Measurements from ENCODE around the gene FBL.

Gene FBL

GRCh38 chr19:39797083-39797482 lies 49.1 kb downstream of the FBL start:
- no peaks in the 10 kb centered on the region for H3K9me2 ChIP-seq (replicated peaks; ENCODE audit: low read depth, low read length)
- no peak overlapping the region for H2AFZ ChIP-seq (ENCODE audit: low read length)
- no peaks in the 10 kb centered on the region for H3K9me3 ChIP-seq (ENCODE audit: insufficient read depth, low read depth, low read length)
- no peaks in the 10 kb centered on the region for H3K36me3 ChIP-seq (ENCODE audit: insufficient read depth, low read length)
- H3K27me3 ChIP-seq (ENCODE audit: insufficient read depth, low read length, poor library complexity, severe bottlenecking): no peaks in the 10 kb centered on the region
- no peak overlapping the region for H3K9ac ChIP-seq (ENCODE audit: low read depth, low read length, poor library complexity, severe bottlenecking)
- no peak overlapping the region for H3K4me2 ChIP-seq (ENCODE audit: low read depth, low read length, poor library complexity, severe bottlenecking)
- TF ChIP-seq EZH2phosphoT487 (IDR thresholded peaks at IDR 0.05; ENCODE audit: borderline replicate concordance): no peak
- TF ChIP-seq CTCF (conservative IDR thresholded peaks at IDR 0.05; ENCODE audit: low read length): no peak
- no peaks in the 10 kb centered on the region for H3K4me1 ChIP-seq (ENCODE audit: insufficient read depth, low read length, poor library complexity, severe bottlenecking)
- no peaks in the 10 kb centered on the region for H4K20me1 ChIP-seq (ENCODE audit: insufficient read depth, low read length, poor library complexity, severe bottlenecking)
- H3K79me2 ChIP-seq (ENCODE audit: insufficient read depth, low read length): no peaks in the 10 kb centered on the region
- H3K4me3 ChIP-seq (ENCODE audit: low read length, poor library complexity, severe bottlenecking): no peak overlapping the region
- no peaks in the 10 kb centered on the region for H3F3A ChIP-seq (ENCODE audit: low read depth)

DNA sequence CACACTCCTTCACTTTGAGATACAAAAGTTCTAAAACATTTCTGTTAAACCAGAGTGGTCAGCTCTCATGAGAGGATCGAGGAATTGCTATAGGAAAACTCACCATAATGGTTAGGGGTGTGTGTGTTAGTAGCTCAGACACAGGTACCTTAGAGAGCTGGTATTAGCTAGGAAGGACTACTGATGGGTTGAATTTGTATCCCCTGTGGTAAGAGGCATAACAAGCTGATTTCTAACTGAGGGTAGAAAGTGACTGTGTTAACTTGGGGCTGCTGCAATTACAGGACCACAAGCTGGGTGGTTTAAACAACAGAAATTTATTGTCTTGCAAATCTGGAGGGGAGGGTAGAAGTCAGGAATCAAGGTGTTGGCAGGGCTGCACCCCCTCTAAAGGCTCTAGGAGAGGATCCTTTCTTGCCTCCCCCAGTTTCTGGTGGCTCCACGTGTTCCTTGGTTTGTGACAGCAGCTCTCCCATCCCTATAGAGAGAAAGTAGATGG lies 50.1 kb downstream of the FBL start:
- no peak overlapping the region for H3K9ac ChIP-seq (ENCODE audit: low read depth, low read length, poor library complexity, severe bottlenecking)
- no peaks in the 10 kb centered on the region for H3K27me3 ChIP-seq (ENCODE audit: insufficient read depth, low read length, poor library complexity, severe bottlenecking)
- H3K9me3 ChIP-seq (ENCODE audit: insufficient read depth, low read depth, low read length): no peaks in the 10 kb centered on the region
- no peaks in the 10 kb centered on the region for H3K79me2 ChIP-seq (ENCODE audit: insufficient read depth, low read length)
- H3K4me2 ChIP-seq (ENCODE audit: low read depth, low read length, poor library complexity, severe bottlenecking): no peak overlapping the region
- no peaks in the 10 kb centered on the region for H3K36me3 ChIP-seq (ENCODE audit: insufficient read depth, low read length)
- no peaks in the 10 kb centered on the region for H4K20me1 ChIP-seq (ENCODE audit: insufficient read depth, low read length, poor library complexity, severe bottlenecking)
- H2AFZ ChIP-seq (ENCODE audit: low read length): no peak overlapping the region
- TF ChIP-seq EZH2phosphoT487 (IDR thresholded peaks at IDR 0.05; ENCODE audit: borderline replicate concordance) (no peak), CTCF (conservative IDR thresholded peaks at IDR 0.05; ENCODE audit: low read length) (no peak)
- no peak overlapping the region for H3K4me3 ChIP-seq (ENCODE audit: low read length, poor library complexity, severe bottlenecking)
- no peaks in the 10 kb centered on the region for H3F3A ChIP-seq (ENCODE audit: low read depth)
- no peaks in the 10 kb centered on the region for H3K9me2 ChIP-seq (replicated peaks; ENCODE audit: low read depth, low read length)
- no peaks in the 10 kb centered on the region for H3K4me1 ChIP-seq (ENCODE audit: insufficient read depth, low read length, poor library complexity, severe bottlenecking)

DNA sequence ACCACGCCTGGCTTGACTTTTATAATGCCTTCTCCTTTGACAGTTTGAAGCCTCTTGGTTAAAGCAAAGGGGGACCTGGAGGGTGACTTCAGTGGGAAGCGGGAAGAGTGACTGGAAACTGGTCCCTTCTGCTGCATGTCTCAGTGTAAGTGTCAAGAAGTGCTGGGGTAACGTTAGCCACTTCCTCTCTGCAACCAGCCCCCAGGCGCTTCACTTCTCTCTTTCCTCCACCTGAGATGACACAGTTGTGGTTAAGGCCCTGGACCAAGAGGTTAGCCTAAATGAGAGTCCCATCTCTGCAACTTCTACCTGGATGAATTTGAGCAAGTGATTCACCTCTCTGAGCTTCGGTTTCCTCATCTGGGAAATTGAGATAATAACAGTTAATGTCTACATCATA lies 51.2 kb downstream of the FBL start:
- Histone ChIP-seq H3K4me3 (ENCODE audit: low read length, poor library complexity, severe bottlenecking) (no peak overlapping the region), H2AFZ (ENCODE audit: low read length) (peak overlapping the region; percentile 38; the same call in 1 of the 2 replicates), H3K9ac (ENCODE audit: low read depth, low read length, poor library complexity, severe bottlenecking) (no peak overlapping the region), H3K4me2 (ENCODE audit: low read depth, low read length, poor library complexity, severe bottlenecking) (no peak overlapping the region), H3K9me2 (replicated peaks; ENCODE audit: low read depth, low read length) (no peaks in the 10 kb centered on the region), H3K79me2 (ENCODE audit: insufficient read depth, low read length) (no peaks in the 10 kb centered on the region), H3K4me1 (ENCODE audit: insufficient read depth, low read length, poor library complexity, severe bottlenecking) (no peaks in the 10 kb centered on the region), H3K36me3 (ENCODE audit: insufficient read depth, low read length) (no peaks in the 10 kb centered on the region), H4K20me1 (ENCODE audit: insufficient read depth, low read length, poor library complexity, severe bottlenecking) (no peaks in the 10 kb centered on the region), H3K27me3 (ENCODE audit: insufficient read depth, low read length, poor library complexity, severe bottlenecking) (no peaks in the 10 kb centered on the region), H3K9me3 (ENCODE audit: insufficient read depth, low read depth, low read length) (no peaks in the 10 kb centered on the region), H3F3A (ENCODE audit: low read depth) (no peaks in the 10 kb centered on the region)
- no peak for TF ChIP-seq CTCF (conservative IDR thresholded peaks at IDR 0.05; ENCODE audit: low read length)
- TF ChIP-seq EZH2phosphoT487 (IDR thresholded peaks at IDR 0.05; ENCODE audit: borderline replicate concordance): no peak
